Subcutaneous abdominal adipose tissue (tissue), 5 donors: ENCODE data around the gene SRGAP1.

Experiments used
- H3K27ac ChIP-seq: one replicate; pipeline ENCODE4 v1.7.0; 2013; ENCODE audit warnings: low read depth, mild to moderate bottlenecking, inconsistent platforms, low read length, moderate library complexity
- H3K27me3 ChIP-seq, 5 donors: one replicate each; pipeline ENCODE4 v1.7.0; 2013; ENCODE audit warnings: low read length in 5 of 5, inconsistent platforms in 1 of 5; ENCODE audit not compliant: control insufficient read depth in 5 of 5, insufficient read depth in 4 of 5
- H3K36me3 ChIP-seq, 5 donors: one replicate each; pipeline ENCODE4 v1.7.0; 2013; ENCODE audit warnings: low read length in 5 of 5; ENCODE audit not compliant: control insufficient read depth in 5 of 5, insufficient read depth in 5 of 5
- H3K4me1 ChIP-seq, 5 donors: one replicate each; pipeline ENCODE4 v1.7.0; 2013; ENCODE audit warnings: low read length in 5 of 5, mild to moderate bottlenecking in 3 of 5, moderate library complexity in 1 of 5; ENCODE audit not compliant: control insufficient read depth in 5 of 5, insufficient read depth in 5 of 5
- H3K4me3 ChIP-seq, 5 donors: one replicate each; pipeline ENCODE4 v1.7.0; 2013; ENCODE audit warnings: low read length in 5 of 5, low read depth in 1 of 5
- H3K9ac ChIP-seq, 5 donors: one replicate each; pipeline ENCODE4 v1.7.0; 2013; ENCODE audit warnings: low read length in 5 of 5, mild to moderate bottlenecking in 4 of 5, moderate library complexity in 3 of 5
- H3K9me3 ChIP-seq, 5 donors: one replicate each; pipeline ENCODE4 v1.7.0; 2013; ENCODE audit warnings: low read length in 5 of 5; ENCODE audit not compliant: control insufficient read depth in 5 of 5
- donor health status: healthy.
- donor health status: healthy.
- donor health status: healthy.
- donor health status: healthy.
- donor health status: healthy.

The SRGAP1 gene

DNA sequence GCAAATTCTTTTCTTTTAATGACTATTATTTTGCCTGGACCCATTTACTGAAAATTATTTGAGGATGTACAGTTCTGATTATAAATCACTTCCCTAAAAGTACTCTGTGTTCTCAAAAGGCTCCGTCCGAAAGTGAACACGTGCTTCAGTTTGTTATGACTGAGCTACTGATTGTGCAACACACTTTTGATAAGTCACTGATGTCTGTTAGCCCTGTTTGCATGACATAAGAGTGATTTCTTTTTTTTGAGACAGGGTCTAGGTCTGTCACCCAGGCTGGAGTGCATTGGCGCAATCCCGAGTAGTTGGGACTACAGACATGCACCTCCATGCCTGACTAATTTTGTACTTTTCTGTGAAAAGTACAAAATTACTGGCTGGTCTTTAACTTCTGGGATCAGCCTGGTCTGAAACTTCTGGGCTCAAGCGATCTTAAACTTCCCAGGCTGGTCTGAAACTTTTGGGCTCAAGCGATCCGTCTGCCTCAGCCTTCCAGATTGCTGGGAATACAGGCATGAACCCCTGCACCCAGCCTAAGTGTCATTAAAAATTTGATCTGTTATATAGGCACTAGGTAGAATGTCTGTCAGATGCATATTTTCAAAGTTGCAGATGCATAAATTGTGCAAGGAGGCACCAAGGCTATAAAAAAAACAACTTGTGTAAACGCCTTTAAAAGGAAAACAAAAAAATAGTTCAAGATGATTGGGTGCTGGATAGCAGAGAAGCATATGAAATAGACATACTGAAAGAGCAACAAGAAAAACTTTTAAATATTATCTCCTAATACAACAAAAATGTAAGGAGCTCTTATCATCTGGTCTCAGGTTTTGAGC is 111.5 kb downstream of the SRGAP1 start:
- Histone ChIP-seq H3K36me3 (no peaks in the 10 kb centered on the region), H3K9me3 (no peaks in the 10 kb centered on the region), H3K9ac (peak overlapping the region in 3 of 5 donors; percentile 9 to 43 (median 32)), H3K27me3 (no peaks in the 10 kb centered on the region), H3K27ac (peak overlapping the region; percentile 70), H3K4me3 (peak overlapping the region in 4 of 5 donors; percentile 48 to 70 (median 50)), H3K4me1 (peaks cover 0 to 18% (median 15%) of the 10 kb centered on the region in 5 donors)

DNA sequence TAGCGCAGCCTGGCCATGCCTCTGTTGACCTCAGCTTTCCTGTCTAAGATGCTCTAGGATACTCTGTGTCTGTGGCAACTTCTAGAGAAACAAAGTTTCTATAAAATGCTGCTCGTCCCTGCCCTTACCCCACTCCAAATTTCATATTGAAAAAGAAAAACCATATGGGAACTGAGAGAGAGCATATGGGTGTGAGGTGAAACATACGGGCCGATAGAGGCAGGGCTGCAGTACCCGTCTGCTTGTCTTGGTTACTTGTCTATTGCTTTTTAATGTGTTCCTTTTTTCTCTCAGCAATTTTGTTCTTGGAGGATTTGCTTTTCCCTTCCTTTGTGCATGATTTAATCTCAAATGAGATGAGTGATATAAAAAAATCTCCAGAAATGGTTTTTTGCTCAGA is 113.0 kb downstream of the SRGAP1 start:
- Histone ChIP-seq H3K4me1 (peaks cover 0 to 20% (median 15%) of the 10 kb centered on the region in 5 donors), H3K9me3 (no peaks in the 10 kb centered on the region), H3K4me3 (no peak overlapping the region), H3K36me3 (no peaks in the 10 kb centered on the region), H3K27ac (no peak overlapping the region), H3K9ac (no peak overlapping the region), H3K27me3 (no peaks in the 10 kb centered on the region)

DNA sequence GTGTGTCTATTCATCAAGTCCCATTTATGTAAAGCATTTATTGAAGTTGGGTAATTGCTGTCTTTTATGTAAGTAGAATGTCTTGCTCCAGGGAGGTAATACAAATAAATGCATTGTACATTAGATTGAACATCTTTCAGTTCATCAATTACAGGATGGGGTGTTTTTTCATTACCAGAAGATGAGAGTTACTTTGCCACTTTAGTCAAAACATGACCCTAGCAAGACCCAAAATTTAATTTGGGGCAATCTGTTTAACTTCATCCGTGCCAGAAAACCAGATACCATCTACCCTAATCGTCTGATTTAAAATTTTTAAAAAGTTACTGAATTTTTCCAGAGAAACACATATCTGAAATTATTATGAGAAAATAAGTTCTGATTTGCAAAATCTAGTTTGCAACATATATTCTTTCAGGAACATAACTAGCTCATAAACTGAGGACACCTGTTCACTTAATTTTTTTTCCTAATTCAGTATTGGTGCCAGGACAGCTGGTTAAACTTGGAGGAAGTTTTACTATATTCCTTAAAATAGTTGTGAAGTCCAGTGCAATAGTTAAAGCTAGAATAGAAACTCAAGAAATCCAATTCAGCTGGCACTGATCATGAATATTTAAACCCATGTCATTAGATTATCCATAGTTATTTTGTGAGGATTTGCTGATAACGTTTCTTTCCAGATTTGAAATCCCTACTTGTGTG is 114.5 kb downstream of the SRGAP1 start:
- Histone ChIP-seq H3K27me3 (no peaks in the 10 kb centered on the region), H3K9ac (no peak overlapping the region), H3K27ac (no peak overlapping the region), H3K9me3 (no peaks in the 10 kb centered on the region), H3K4me3 (no peak overlapping the region), H3K36me3 (no peaks in the 10 kb centered on the region), H3K4me1 (peaks cover 0 to 22% (median 20%) of the 10 kb centered on the region in 5 donors)

GRCh38 chr12:63961048-63961447 is 116.5 kb downstream of the SRGAP1 start:
- Histone ChIP-seq H3K4me1 (peaks cover 0 to 19% (median 14%) of the 10 kb centered on the region in 5 donors), H3K27me3 (no peaks in the 10 kb centered on the region), H3K36me3 (no peaks in the 10 kb centered on the region), H3K27ac (no peak overlapping the region), H3K4me3 (no peak overlapping the region), H3K9ac (no peak overlapping the region), H3K9me3 (no peaks in the 10 kb centered on the region)

DNA sequence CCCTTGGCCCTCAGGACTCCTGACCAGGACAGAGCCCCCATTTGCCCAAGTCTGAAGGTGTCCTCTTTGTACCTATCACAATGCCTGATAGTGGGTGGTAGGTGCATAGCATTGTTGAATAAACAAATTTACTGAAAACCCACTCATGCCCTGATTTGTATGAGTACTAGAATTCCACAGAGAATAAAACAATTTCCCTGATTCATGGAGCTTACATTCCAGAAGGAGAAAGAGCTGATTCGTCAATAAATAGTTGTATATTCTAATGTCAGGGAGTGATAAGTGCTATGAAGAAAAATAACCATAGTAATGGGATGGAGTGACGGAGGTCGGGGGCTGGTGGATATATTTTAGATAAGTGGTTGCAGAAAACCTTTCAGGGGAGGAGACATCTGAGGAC is 117.0 kb downstream of the SRGAP1 start:
- Histone ChIP-seq H3K9me3 (no peaks in the 10 kb centered on the region), H3K27me3 (no peaks in the 10 kb centered on the region), H3K4me3 (no peak overlapping the region), H3K9ac (no peak overlapping the region), H3K27ac (no peak overlapping the region), H3K4me1 (peaks cover 0 to 14% (median 10%) of the 10 kb centered on the region in 5 donors), H3K36me3 (no peaks in the 10 kb centered on the region)

GRCh38 chr12:63963868-63964267 is 119.4 kb downstream of the SRGAP1 start:
- H3K27me3 ChIP-seq, result no peaks in the 10 kb centered on the region
- no peak overlapping the region for H3K27ac ChIP-seq
- H3K4me3 ChIP-seq, result no peak overlapping the region

DNA sequence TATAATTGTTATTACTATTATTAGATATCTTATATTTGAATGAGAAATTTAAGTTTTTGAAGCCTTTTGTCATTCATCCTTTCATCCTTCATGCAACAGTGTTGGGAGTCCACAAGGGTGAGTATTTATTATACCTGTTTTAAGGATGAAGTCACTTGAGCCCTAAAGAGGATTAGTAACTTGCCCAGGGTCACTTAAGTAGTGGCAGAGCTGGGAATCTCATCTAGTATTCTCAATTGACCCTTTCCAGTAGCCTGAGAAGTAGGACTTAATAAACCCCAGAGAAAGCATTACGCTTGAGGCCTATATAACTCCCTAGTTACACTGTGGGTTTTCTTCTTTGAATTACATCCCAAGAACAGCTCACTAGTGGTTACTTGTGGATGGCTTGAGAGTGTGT is 119.8 kb downstream of the SRGAP1 start:
- H3K4me3 ChIP-seq, result no peak overlapping the region
- H3K9ac ChIP-seq, result no peak overlapping the region
- no peaks in the 10 kb centered on the region for H3K36me3 ChIP-seq
- H3K27me3 ChIP-seq, result no peaks in the 10 kb centered on the region
- no peaks in the 10 kb centered on the region for H3K9me3 ChIP-seq
- H3K4me1 ChIP-seq, result peaks cover 0 to 16% (median 15%) of the 10 kb centered on the region in 5 donors
- H3K27ac ChIP-seq, result no peak overlapping the region

More at GRCh38 chr12:63963868-63964267, 119.4 kb downstream of the SRGAP1 start:
- H3K9ac ChIP-seq, result no peak overlapping the region
- no peaks in the 10 kb centered on the region for H3K9me3 ChIP-seq
- no peaks in the 10 kb centered on the region for H3K36me3 ChIP-seq
- peaks cover 0 to 16% (median 15%) of the 10 kb centered on the region in 5 donors for H3K4me1 ChIP-seq

DNA sequence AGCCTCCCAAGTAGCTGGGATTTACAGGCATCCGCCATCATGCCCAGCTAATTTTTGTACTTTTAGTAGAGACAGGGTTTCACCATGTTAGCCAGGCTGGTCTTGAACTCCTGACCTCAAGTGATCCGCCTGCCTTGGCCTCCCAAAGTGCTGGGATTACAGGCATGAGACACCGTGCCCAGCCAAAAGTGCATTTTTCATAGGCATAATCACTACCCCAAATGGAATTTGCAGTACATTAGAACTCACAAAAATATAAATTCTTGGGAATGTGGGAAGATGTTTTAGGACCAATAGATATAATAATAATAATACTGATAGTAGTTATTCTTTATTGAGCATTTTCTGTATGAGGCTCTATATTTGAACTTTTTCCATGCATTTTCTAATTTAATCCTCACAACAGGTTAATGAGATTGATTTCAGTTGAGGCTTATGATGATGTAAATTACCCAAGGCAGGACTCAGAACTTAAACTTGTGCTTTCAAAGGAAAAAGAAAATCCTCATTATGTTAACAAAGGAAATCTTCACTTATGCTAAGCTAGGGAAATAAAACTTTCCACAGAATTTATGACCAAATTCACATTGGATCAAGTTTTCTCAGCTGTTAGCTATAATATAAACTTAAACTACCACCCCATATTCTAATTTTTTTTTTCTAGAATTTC is 121.6 kb downstream of the SRGAP1 start:
- Histone ChIP-seq H3K4me1 (peaks cover 0 to 22% (median 16%) of the 10 kb centered on the region in 5 donors), H3K27ac (no peak overlapping the region), H3K36me3 (no peaks in the 10 kb centered on the region), H3K27me3 (no peaks in the 10 kb centered on the region), H3K4me3 (no peak overlapping the region), H3K9ac (no peak overlapping the region), H3K9me3 (no peaks in the 10 kb centered on the region)

- no peaks in the 10 kb centered on the region for H3K27me3 ChIP-seq
- H3K4me3 ChIP-seq, result no peak overlapping the region
- no peak overlapping the region for H3K9ac ChIP-seq
- peaks cover 0 to 22% (median 16%) of the 10 kb centered on the region in 5 donors for H3K4me1 ChIP-seq
- no peak overlapping the region for H3K27ac ChIP-seq
- H3K36me3 ChIP-seq, result no peaks in the 10 kb centered on the region
- H3K9me3 ChIP-seq, result no peaks in the 10 kb centered on the region
Measured at GRCh38 chr12:63966606-63966975, 122.1 kb downstream of the SRGAP1 start.
